Progenitor cell of endocrine pancreas (in vitro differentiated cells): Measurements from ENCODE around the gene C5. TPM values are rescaled to one million over a fixed set of nuclear protein-coding genes. Genes with fewer than 3 reads are reported as not detected.
A peak's percentile ranks its signal among the peaks of the same experiment; 100 is the strongest.
"Not testable (repeated sequence)": the region's sequence is repeated elsewhere in the genome, so short reads cannot be mapped to it uniquely, and the experiment has no call there.

ENCODE experiments used
- DNase-seq: peaks from one replicate; pipeline ENCODE4 v3.0.0; 2021; ENCODE audit warnings: low spot score; ENCODE audit not compliant: unreplicated experiment
- H3K27ac Mint-ChIP-seq: 2 replicates; pipeline ENCODE4 v1.8.0; 2021; ENCODE audit warnings: mild to moderate bottlenecking, moderate library complexity, mixed read lengths
- H3K27me3 Mint-ChIP-seq: 2 replicates; pipeline ENCODE4 v1.8.0; 2021; ENCODE audit warnings: mixed read lengths
- H3K36me3 Mint-ChIP-seq: 2 replicates; pipeline ENCODE4 v1.8.0; 2022; ENCODE audit warnings: mixed read lengths; ENCODE audit not compliant: insufficient read depth
- H3K4me1 Mint-ChIP-seq: 2 replicates; pipeline ENCODE4 v1.8.0; 2021; ENCODE audit warnings: low read depth, mixed read lengths
- H3K4me3 Mint-ChIP-seq: 2 replicates; pipeline ENCODE4 v1.8.0; 2021; ENCODE audit warnings: low read depth, mild to moderate bottlenecking, moderate library complexity, mixed read lengths
- H3K9me3 Mint-ChIP-seq: 2 replicates; pipeline ENCODE4 v1.8.0; 2021; ENCODE audit warnings: low read depth, mixed read lengths
- CTCF ChIP-seq: fragments of 200-600 bp; sonication (generic); IDR thresholded peaks from one replicate; pipeline ENCODE4 v1.5.0; 2021; ENCODE audit warnings: antibody characterized with exemption, mild to moderate bottlenecking; ENCODE audit not compliant: unreplicated experiment
- total RNA-seq: library from RNA; stranded (reverse); gene quantifications from 2 replicates; pipeline ENCODE4 v1.2.1, GENCODE V29; 2021

Gene C5
- total RNA-seq, 1 donor from 2014 or later = 47.1 TPM

- Mint-ChIP-seq H3K27me3 (no peaks in the 10 kb centered on the region), H3K36me3 (no peaks in the 10 kb centered on the region), H3K27ac (peak overlapping the region; percentile 29), H3K4me1 (peaks cover 39% of the 10 kb centered on the region), H3K9me3 (no peaks in the 10 kb centered on the region), H3K4me3 (peak overlapping the region; percentile 63)
- no peak for DNase-seq
- no peak for TF ChIP-seq CTCF
Measured at GRCh38 chr9:121048618-121049017, 1.5 kb downstream of the C5 start.

DNA sequence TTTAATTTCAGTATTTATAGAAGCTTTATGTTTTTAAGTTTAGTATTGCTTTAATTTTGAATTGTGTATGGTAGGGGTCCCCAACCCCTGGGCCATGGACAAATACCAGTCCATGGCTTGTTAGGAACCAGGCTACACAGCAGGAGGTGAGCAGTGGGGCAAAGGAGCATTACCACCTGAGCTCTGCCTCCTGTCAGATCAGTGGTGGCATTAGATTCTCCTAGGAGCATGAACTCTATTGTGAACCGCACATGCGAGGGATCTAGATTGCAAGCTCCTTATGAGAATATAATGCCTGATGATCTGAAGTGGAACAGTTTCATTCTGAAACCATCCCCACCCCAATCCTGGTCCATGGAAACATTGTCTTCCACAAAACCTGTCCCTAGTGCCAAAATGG lies 1.9 kb downstream of the C5 start:
- H3K36me3 Mint-ChIP-seq = no peaks in the 10 kb centered on the region

GRCh38 chr9:121038804-121039203 lies 11.3 kb downstream of the C5 start:
- Mint-ChIP-seq H3K27ac (no peak overlapping the region), H3K36me3 (peaks cover 4% of the 10 kb centered on the region), H3K4me1 (no peaks in the 10 kb centered on the region), H3K4me3 (no peak overlapping the region), H3K9me3 (no peaks in the 10 kb centered on the region), H3K27me3 (no peaks in the 10 kb centered on the region)
- no peak for TF ChIP-seq CTCF
- no peak for DNase-seq

More for the DNA sequence above, 1.9 kb downstream of the C5 start:
- TF ChIP-seq CTCF = no peak
- Mint-ChIP-seq H3K4me1 (peaks cover 35% of the 10 kb centered on the region), H3K27ac (peak overlapping the region; percentile 12), H3K9me3 (no peaks in the 10 kb centered on the region), H3K4me3 (peak overlapping the region; percentile 63), H3K27me3 (no peaks in the 10 kb centered on the region)
- DNase-seq = no peak

GRCh38 chr9:121038362-121038761 lies 11.7 kb downstream of the C5 start:
- no peaks in the 10 kb centered on the region for H3K27me3 Mint-ChIP-seq
- peaks cover 4% of the 10 kb centered on the region for H3K36me3 Mint-ChIP-seq
- DNase-seq = no peak
- no peak overlapping the region for H3K27ac Mint-ChIP-seq
- no peak overlapping the region for H3K4me3 Mint-ChIP-seq
- no peaks in the 10 kb centered on the region for H3K4me1 Mint-ChIP-seq
- H3K9me3 Mint-ChIP-seq = no peaks in the 10 kb centered on the region
- no peak for TF ChIP-seq CTCF

GRCh38 chr9:121035717-121036116 lies 14.4 kb downstream of the C5 start:
- H3K27ac Mint-ChIP-seq, H3K27me3 Mint-ChIP-seq, DNase-seq, H3K4me3 Mint-ChIP-seq, H3K4me1 Mint-ChIP-seq, H3K36me3 Mint-ChIP-seq, H3K9me3 Mint-ChIP-seq: not testable (repeated sequence)

GRCh38 chr9:121034529-121034928 lies 15.5 kb downstream of the C5 start:
- Mint-ChIP-seq H3K36me3 (peaks cover 1% of the 10 kb centered on the region), H3K4me3 (no peak overlapping the region), H3K27me3 (no peaks in the 10 kb centered on the region), H3K9me3 (no peaks in the 10 kb centered on the region), H3K4me1 (no peaks in the 10 kb centered on the region), H3K27ac (no peak overlapping the region)
- no peak for TF ChIP-seq CTCF
- no peak for DNase-seq
